GM10266 (cell line): ENCODE measurements around the gene LOXL1.

ENCODE experiments used
- DNase-seq: peaks from one replicate; pipeline ENCODE4 v3.0.0; 2012; ENCODE audit errors: extremely low spot score
- CTCF ChIP-seq: IDR thresholded peaks from 2 replicates; pipeline ENCODE4 v1.5.1; 2012; ENCODE audit warnings: mild to moderate bottlenecking, low read depth; ENCODE audit not compliant: control insufficient read depth, insufficient read depth; ENCODE audit errors: missing control alignments

The LOXL1 gene

GRCh38 chr15:73948982-73949381 lies 22.7 kb downstream of the LOXL1 start:
- no peak for DNase-seq
- no peak for TF ChIP-seq CTCF

DNA sequence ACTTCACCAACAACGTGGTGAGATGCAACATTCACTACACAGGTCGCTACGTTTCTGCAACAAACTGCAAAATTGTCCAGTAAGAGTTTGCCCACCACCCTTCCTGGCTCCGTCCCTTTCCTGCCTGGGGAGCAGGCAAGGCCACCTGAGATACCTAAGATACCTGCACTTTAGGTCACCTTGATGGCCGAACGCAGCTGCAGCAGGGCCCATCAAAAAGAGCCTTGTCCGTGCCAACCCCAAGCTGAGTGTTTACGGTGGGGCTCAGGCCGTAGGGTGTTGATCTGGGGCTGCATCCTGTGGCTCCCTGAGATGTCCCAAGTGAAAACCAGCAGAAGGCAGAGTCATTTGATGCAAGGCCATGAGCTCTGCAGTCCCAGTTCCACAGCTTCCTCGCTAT lies 23.2 kb downstream of the LOXL1 start:
- no peak for DNase-seq
- TF ChIP-seq CTCF: no peak

DNA sequence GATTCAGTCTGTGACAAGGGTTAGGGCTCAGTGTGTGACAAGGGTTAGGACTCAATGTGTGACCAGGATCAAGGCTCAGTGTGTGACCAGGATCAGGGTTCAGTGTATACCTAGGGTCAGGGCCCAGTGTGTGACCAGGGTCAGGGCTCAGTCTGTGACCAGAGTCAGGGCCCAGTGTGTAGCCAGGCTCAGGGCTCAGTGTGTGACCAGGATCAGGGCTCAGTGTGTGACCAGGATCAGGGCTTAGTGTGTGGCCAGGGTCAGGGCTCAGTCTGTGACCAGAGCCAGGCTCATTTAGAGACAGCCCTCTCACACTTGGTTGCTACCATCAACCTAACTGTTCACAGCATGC lies 24.2 kb downstream of the LOXL1 start:
- TF ChIP-seq CTCF: no peak
- no peak for DNase-seq

GRCh38 chr15:73950831-73951561 lies 24.7 kb downstream of the LOXL1 start:
- peak; percentile 68 for TF ChIP-seq CTCF
- DNase-seq: peak; percentile 68

DNA sequence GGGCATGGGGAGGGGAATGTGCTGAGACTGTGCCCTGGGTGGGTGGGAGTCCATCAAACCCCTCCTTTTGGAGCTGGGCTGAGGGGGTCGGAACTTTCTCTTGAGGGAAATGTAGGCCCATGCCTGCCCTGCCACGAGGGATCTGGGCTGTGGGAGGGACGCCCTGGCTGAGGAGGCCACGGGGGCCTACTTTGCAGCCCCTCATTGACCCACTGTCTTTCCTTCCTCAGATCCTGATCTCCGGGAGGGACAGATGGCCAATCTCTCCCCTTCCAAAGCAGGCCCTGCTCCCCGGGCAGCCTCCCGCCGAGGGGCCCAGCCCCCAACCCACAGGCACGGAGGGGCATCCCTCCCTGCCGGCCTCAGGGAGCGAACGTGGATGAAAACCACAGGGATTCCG lies 25.3 kb downstream of the LOXL1 start:
- TF ChIP-seq CTCF: no peak
- no peak for DNase-seq

- TF ChIP-seq CTCF: no peak
- DNase-seq: no peak
Measured at GRCh38 chr15:73952171-73952912, 26.1 kb downstream of the LOXL1 start.
